ENCODE data around the gene NECTIN1.

Gene NECTIN1

GRCh38 chr11:119692540-119692820 lies 36.5 kb downstream of the NECTIN1 start (continued):
- TF ChIP-seq, protein P1, sequence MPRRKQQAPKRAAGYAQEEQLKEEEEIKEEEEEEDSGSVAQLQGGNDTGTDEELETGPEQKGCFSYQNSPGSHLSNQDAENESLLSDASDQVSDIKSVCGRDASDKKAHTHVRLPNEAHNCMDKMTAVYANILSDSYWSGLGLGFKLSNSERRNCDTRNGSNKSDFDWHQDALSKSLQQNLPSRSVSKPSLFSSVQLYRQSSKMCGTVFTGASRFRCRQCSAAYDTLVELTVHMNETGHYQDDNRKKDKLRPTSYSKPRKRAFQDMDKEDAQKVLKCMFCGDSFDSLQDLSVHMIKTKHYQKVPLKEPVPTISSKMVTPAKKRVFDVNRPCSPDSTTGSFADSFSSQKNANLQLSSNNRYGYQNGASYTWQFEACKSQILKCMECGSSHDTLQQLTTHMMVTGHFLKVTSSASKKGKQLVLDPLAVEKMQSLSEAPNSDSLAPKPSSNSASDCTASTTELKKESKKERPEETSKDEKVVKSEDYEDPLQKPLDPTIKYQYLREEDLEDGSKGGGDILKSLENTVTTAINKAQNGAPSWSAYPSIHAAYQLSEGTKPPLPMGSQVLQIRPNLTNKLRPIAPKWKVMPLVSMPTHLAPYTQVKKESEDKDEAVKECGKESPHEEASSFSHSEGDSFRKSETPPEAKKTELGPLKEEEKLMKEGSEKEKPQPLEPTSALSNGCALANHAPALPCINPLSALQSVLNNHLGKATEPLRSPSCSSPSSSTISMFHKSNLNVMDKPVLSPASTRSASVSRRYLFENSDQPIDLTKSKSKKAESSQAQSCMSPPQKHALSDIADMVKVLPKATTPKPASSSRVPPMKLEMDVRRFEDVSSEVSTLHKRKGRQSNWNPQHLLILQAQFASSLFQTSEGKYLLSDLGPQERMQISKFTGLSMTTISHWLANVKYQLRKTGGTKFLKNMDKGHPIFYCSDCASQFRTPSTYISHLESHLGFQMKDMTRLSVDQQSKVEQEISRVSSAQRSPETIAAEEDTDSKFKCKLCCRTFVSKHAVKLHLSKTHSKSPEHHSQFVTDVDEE (CRISPR knock-in tag; IDR thresholded peaks at IDR 0.05): no peak
- TF ChIP-seq TOX (CRISPR knock-in tag; IDR thresholded peaks at IDR 0.05; ENCODE audit: borderline replicate concordance): no peak
- no peak for TF ChIP-seq SNAI2 (CRISPR knock-in tag; IDR thresholded peaks at IDR 0.05)
- no peak for TF ChIP-seq ARNTL (CRISPR knock-in tag; IDR thresholded peaks at IDR 0.05; ENCODE audit: borderline replicate concordance, low read depth)

DNA sequence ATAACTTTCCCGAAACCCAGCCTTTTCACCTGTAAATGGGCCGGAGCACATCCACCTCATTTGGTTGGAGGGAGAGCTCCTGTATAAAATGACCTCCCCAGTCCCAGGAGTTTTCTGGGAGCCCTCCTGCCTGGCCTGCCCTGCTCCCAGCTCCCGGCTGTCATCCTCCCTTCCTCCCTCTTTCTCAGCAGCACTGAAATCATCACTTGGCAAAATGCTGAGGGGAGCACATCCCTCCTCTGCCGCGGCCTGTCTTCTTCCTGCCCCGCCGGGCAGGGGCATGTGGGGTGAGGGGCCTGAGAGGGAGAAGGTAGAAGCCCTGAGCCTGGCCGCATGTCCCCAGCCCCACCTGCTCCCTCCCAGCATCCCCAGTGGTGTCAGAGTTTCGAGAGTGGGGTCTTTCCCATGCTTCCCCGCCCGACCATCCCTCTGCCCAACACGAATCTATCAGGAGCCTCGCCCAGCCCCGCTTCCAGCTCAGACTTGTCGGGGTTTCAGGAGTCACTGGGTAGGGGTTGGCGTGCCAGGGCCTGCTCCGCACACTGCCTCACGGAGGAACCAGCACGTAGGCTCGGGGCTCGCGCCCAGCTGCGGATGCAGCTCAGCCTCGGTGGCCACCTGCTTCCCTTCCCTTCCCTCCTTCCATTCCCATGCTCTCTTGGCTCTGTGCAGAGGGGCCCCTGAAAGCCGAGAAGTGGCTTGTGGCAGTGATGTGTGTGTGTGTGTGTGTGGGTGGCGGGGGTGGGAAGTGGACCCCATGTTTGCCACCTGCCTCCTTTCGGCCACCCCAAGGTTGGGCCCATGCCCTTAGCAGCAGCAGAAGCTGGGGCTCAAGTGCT lies 37.1 kb downstream of the NECTIN1 start:
- no peak for TF ChIP-seq GLIS3 (CRISPR knock-in tag; IDR thresholded peaks at IDR 0.05)
- TF ChIP-seq ZC3H10 (CRISPR knock-in tag; IDR thresholded peaks at IDR 0.05): no peak
- no peak for TF ChIP-seq SNAI2 (CRISPR knock-in tag; IDR thresholded peaks at IDR 0.05)
- no peak for TF ChIP-seq ZFP30 (CRISPR knock-in tag; IDR thresholded peaks at IDR 0.05)
- TF ChIP-seq BACH2 (CRISPR knock-in tag; IDR thresholded peaks at IDR 0.05; ENCODE audit: borderline replicate concordance): no peak
- no peak for TF ChIP-seq ISL1 (CRISPR knock-in tag; IDR thresholded peaks at IDR 0.05)
- TF ChIP-seq TCF4 (CRISPR knock-in tag; IDR thresholded peaks at IDR 0.05; ENCODE audit: borderline replicate concordance): no peak
- TF ChIP-seq OSR1 (CRISPR knock-in tag; IDR thresholded peaks at IDR 0.05): no peak
- TF ChIP-seq PPARA (CRISPR knock-in tag; IDR thresholded peaks at IDR 0.05; ENCODE audit: borderline replicate concordance): no peak
- TF ChIP-seq PATZ1 (CRISPR knock-in tag; IDR thresholded peaks at IDR 0.05; ENCODE audit: borderline replicate concordance): no peak
- TF ChIP-seq ZFP3 (CRISPR knock-in tag; IDR thresholded peaks at IDR 0.05): no peak
- TF ChIP-seq TOX (CRISPR knock-in tag; IDR thresholded peaks at IDR 0.05; ENCODE audit: borderline replicate concordance): no peak
- no peak for TF ChIP-seq CSDC2 (CRISPR knock-in tag; IDR thresholded peaks at IDR 0.05)
- ATAC-seq: no peak

DNA sequence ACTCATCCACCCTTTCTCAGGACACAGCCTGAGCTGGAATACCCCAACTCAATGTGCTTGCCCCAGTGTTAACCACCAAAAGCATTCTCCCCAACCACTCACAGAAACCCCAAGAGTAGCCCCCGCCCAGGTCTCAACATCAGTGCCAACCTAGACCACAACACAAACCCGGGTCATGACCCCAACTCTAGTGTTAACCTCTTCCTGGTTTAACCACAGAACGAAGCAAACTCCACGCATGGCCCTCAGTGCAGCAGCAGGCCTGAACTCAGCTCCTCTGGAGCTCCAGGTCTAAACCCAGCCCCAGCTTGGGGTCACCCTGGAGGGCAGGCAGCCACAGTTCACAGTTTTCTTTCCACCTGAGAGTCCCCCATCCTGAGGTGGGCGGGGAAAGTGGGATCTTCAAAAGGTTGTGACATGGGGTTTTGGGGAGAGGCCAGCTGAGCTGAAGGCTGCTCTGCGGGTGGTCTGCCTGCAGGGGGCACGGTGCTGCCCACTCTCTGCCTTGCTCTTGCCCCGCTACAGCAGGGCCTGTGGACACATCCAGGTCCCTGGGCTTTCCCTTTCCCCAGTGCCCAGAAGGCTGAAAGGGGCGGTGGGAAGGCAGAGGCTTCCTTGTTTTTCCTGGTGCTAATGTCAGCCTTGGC lies 37.9 kb downstream of the NECTIN1 start:
- TF ChIP-seq ZNF70 (CRISPR knock-in tag; IDR thresholded peaks at IDR 0.05): no peak
- TF ChIP-seq ZFP30 (CRISPR knock-in tag; IDR thresholded peaks at IDR 0.05): no peak
- no peak for TF ChIP-seq BACH2 (CRISPR knock-in tag; IDR thresholded peaks at IDR 0.05; ENCODE audit: borderline replicate concordance)
- TF ChIP-seq, protein P2, sequence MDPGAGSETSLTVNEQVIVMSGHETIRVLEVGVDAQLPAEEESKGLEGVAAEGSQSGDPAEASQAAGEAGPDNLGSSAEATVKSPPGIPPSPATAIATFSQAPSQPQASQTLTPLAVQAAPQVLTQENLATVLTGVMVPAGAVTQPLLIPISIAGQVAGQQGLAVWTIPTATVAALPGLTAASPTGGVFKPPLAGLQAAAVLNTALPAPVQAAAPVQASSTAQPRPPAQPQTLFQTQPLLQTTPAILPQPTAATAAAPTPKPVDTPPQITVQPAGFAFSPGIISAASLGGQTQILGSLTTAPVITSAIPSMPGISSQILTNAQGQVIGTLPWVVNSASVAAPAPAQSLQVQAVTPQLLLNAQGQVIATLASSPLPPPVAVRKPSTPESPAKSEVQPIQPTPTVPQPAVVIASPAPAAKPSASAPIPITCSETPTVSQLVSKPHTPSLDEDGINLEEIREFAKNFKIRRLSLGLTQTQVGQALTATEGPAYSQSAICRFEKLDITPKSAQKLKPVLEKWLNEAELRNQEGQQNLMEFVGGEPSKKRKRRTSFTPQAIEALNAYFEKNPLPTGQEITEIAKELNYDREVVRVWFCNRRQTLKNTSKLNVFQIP (CRISPR knock-in tag; IDR thresholded peaks at IDR 0.05; ENCODE audit: borderline replicate concordance, low read depth): no peak
- TF ChIP-seq, protein P3, sequence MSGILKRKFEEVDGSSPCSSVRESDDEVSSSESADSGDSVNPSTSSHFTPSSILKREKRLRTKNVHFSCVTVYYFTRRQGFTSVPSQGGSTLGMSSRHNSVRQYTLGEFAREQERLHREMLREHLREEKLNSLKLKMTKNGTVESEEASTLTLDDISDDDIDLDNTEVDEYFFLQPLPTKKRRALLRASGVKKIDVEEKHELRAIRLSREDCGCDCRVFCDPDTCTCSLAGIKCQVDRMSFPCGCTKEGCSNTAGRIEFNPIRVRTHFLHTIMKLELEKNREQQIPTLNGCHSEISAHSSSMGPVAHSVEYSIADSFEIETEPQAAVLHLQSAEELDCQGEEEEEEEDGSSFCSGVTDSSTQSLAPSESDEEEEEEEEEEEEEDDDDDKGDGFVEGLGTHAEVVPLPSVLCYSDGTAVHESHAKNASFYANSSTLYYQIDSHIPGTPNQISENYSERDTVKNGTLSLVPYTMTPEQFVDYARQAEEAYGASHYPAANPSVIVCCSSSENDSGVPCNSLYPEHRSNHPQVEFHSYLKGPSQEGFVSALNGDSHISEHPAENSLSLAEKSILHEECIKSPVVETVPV (CRISPR knock-in tag; IDR thresholded peaks at IDR 0.05): no peak
- TF ChIP-seq, protein P1 (CRISPR knock-in tag; IDR thresholded peaks at IDR 0.05): no peak
- TF ChIP-seq, protein P4, sequence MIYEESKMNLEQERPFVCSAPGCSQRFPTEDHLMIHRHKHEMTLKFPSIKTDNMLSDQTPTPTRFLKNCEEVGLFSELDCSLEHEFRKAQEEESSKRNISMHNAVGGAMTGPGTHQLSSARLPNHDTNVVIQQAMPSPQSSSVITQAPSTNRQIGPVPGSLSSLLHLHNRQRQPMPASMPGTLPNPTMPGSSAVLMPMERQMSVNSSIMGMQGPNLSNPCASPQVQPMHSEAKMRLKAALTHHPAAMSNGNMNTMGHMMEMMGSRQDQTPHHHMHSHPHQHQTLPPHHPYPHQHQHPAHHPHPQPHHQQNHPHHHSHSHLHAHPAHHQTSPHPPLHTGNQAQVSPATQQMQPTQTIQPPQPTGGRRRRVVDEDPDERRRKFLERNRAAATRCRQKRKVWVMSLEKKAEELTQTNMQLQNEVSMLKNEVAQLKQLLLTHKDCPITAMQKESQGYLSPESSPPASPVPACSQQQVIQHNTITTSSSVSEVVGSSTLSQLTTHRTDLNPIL (CRISPR knock-in tag; IDR thresholded peaks at IDR 0.05; ENCODE audit: low read depth): no peak
- TF ChIP-seq TCF4 (CRISPR knock-in tag; IDR thresholded peaks at IDR 0.05; ENCODE audit: borderline replicate concordance): no peak
- no peak for TF ChIP-seq ZNF565 (CRISPR knock-in tag; conservative IDR thresholded peaks at IDR 0.05; ENCODE audit: low read depth)
- no peak for TF ChIP-seq GLIS3 (CRISPR knock-in tag; IDR thresholded peaks at IDR 0.05)
- no peak for TF ChIP-seq SNAI2 (CRISPR knock-in tag; IDR thresholded peaks at IDR 0.05)
- no peak for TF ChIP-seq CSDC2 (CRISPR knock-in tag; IDR thresholded peaks at IDR 0.05)
- TF ChIP-seq OSR1 (CRISPR knock-in tag; IDR thresholded peaks at IDR 0.05): no peak
- TF ChIP-seq ZNF8 (CRISPR knock-in tag; IDR thresholded peaks at IDR 0.05): no peak
- TF ChIP-seq ZFP3 (CRISPR knock-in tag; IDR thresholded peaks at IDR 0.05): no peak
- no peak for TF ChIP-seq PATZ1 (CRISPR knock-in tag; IDR thresholded peaks at IDR 0.05; ENCODE audit: borderline replicate concordance)
- no peak for TF ChIP-seq ARNTL (CRISPR knock-in tag; IDR thresholded peaks at IDR 0.05; ENCODE audit: borderline replicate concordance, low read depth)
- no peak for TF ChIP-seq ISL1 (CRISPR knock-in tag; IDR thresholded peaks at IDR 0.05)
- ATAC-seq: no peak

All from SK-N-SH treated with all-trans-retinoic acid at 6 μM for 48 hours (cell line).